GM23248 (cell line): ENCODE results near the gene KIFC3.

ENCODE experiments used
- EZH2 ChIP-seq: fragments of 200-600 bp; sonication (generic); IDR thresholded peaks from 2 replicates; pipeline ENCODE4 v1.6.1; 2018; ENCODE audit warnings: antibody characterized with exemption, mild to moderate bottlenecking; ENCODE audit not compliant: insufficient read depth, poor library complexity, severe bottlenecking
- EZH2phosphoT487 ChIP-seq: fragments of 200-600 bp; sonication (generic); IDR thresholded peaks from 2 replicates; pipeline ENCODE4 v1.6.1; 2018; ENCODE audit warnings: antibody characterized with exemption, moderate library complexity, mild to moderate bottlenecking, low read depth; ENCODE audit not compliant: insufficient read depth

DNA sequence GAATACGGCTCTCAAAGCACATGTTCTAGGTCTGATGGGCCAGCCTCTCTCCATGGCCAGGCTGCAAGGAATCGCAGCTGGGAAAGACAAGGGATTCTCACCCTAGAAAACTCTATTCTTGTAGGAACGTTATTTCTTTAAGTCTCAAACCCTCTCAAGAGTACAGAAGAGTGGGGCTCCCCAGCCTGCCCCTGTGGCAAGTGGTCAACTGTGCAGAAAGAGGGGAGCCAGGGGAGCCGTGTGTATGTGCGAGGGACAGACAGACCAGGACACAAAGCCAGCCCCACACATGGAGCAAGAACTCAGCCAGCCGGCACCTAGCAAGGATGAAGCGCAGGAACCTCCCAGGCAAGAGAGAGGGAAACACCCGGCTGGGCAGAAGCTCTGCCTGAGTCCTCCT is 16.4 kb downstream of the KIFC3 start:
- TF ChIP-seq EZH2phosphoT487 (no peak), EZH2 (no peak)
